Right renal cortex interstitium (tissue), 3 donors: ENCODE measurements around the gene SLC28A1. TPM values are rescaled to one million over a fixed set of nuclear protein-coding genes. Genes with fewer than 3 reads are reported as not detected.
A peak's percentile ranks its signal among the peaks of the same experiment; 100 is the strongest.
"Not testable (repeated sequence)": the region's sequence is repeated elsewhere in the genome, so short reads cannot be mapped to it uniquely, and the experiment has no call there.

Source experiments
- DNase-seq, 3 donors: peaks; one replicate each; pipeline ENCODE4 v3.0.0-alpha.2; 2013; ENCODE audit warnings: low read depth in 3 of 3, low spot score in 2 of 3
- polyA plus RNA-seq, 3 donors: library from polyadenylated mRNA; unstranded; fragments of 120-200 nt; gene quantifications; one replicate each; pipeline ENCODE4 v1.2.1, GENCODE V29; 2013; ENCODE audit not compliant: insufficient read length in 3 of 3

The SLC28A1 gene
- polyA plus RNA-seq, 3 donors: 4.7 to 7.4 (median 5.3) TPM

- DNase-seq: no peak
These were observed 24.1 kb downstream of the SLC28A1 start for GRCh38 chr15:84908564-84908963.

- DNase-seq: no peak
These were observed 24.6 kb downstream of the SLC28A1 start for GRCh38 chr15:84909029-84909428.

GRCh38 chr15:84909782-84910181, 25.3 kb downstream of the SLC28A1 start:
- DNase-seq: no peak

- DNase-seq: no peak
These were observed 26.6 kb downstream of the SLC28A1 start for GRCh38 chr15:84910928-84911623.

- DNase-seq: no peak
These were observed 27.6 kb downstream of the SLC28A1 start for GRCh38 chr15:84911879-84912660.

- no peak for DNase-seq
These were observed 28.9 kb downstream of the SLC28A1 start for GRCh38 chr15:84913360-84913723.

- no peak for DNase-seq
These were observed 29.9 kb downstream of the SLC28A1 start for GRCh38 chr15:84914351-84914750.

GRCh38 chr15:84914909-84915605, 30.6 kb downstream of the SLC28A1 start:
- DNase-seq: peak in 1 of 3 donors; percentile 67

GRCh38 chr15:84915606-84915958, 31.1 kb downstream of the SLC28A1 start:
- DNase-seq: no peak

GRCh38 chr15:84917452-84917851, 33.0 kb downstream of the SLC28A1 start:
- DNase-seq: no peak

GRCh38 chr15:84919106-84919667, 34.7 kb downstream of the SLC28A1 start:
- no peak for DNase-seq

GRCh38 chr15:84921121-84921520, 36.7 kb downstream of the SLC28A1 start:
- no peak for DNase-seq

- DNase-seq: no peak
These were observed 38.1 kb downstream of the SLC28A1 start for GRCh38 chr15:84922530-84922929.

- DNase-seq: no peak
These were observed 39.7 kb downstream of the SLC28A1 start for GRCh38 chr15:84924077-84924731.

- not testable (repeated sequence) for DNase-seq
These were observed 40.5 kb downstream of the SLC28A1 start for GRCh38 chr15:84924821-84925569.

- no peak for DNase-seq
These were observed 41.4 kb downstream of the SLC28A1 start for GRCh38 chr15:84925906-84926305.

- no peak for DNase-seq
These were observed 42.2 kb downstream of the SLC28A1 start for GRCh38 chr15:84926491-84927230.

- no peak for DNase-seq
These were observed 44.3 kb downstream of the SLC28A1 start for GRCh38 chr15:84928843-84929168.

- DNase-seq: no peak
These were observed 45.5 kb downstream of the SLC28A1 start for GRCh38 chr15:84929795-84930603.
